GM12878 (cell line): Measurements from ENCODE around the gene RPL7A. TPM values are rescaled to one million over a fixed set of nuclear protein-coding genes. Genes with fewer than 3 reads are reported as not detected.

Experiments
- ATAC-seq: fragments of 200-7000 bp; cut with Tn5 transposase; 3 replicates; pipeline ENCODE4 v1.9.1; 2020; ENCODE audit warnings: mild to moderate bottlenecking, moderate library complexity
- BruUV-seq: library from RNA; stranded (reverse); fragments of 400-500 nt; replicated peaks from 2 replicates; lab custom pipeline; 2021; lab: Mats Ljungman, UMichigan
- CTCF ChIA-PET: fragments of 300-600 bp; sonication (Branson Sonifier 250); formaldehyde crosslinking; extraction: SDS; loops from one replicate; lab custom pipeline; 2021; ENCODE audit warnings: inconsistent platforms; lab: Yijun Ruan, JAX
- POLR2A ChIA-PET: fragments of 350-600 bp; formaldehyde crosslinking; extraction: SDS; loops from one replicate; lab custom pipeline; 2021; ENCODE audit warnings: inconsistent platforms; lab: Charles Lee
- RAD21 ChIA-PET: fragments of 300-600 bp; sonication (Branson Sonifier 250); formaldehyde crosslinking; loops from one replicate; lab custom pipeline; 2023; ENCODE audit warnings: antibody characterized with exemption; ENCODE audit not compliant: unreplicated experiment; lab: Charles Lee
- SMC1A ChIA-PET: fragments of 300-600 bp; sonication (Branson Sonifier 250); formaldehyde crosslinking; loops from one replicate; lab custom pipeline; 2023; ENCODE audit not compliant: unreplicated experiment, uncharacterized antibody; lab: Charles Lee
- DNase-seq: peaks from one replicate; pipeline ENCODE4 v3.0.0-alpha.2; 2011; ENCODE audit warnings: low read depth, low spot score
- FAIRE-seq: peaks from 3 replicates; lab custom pipeline; 2011; peaks lifted over from hg19 to GRCh38; lab: Jason Lieb, UNC
- H2AFZ ChIP-seq: 2 replicates; pipeline ENCODE4 v1.6.0; 2011; ENCODE audit warnings: low read depth, low read length, control low read depth; ENCODE audit not compliant: control insufficient read depth
- H3K27ac ChIP-seq: 2 replicates; pipeline ENCODE4 v1.5.1; 2011; ENCODE audit warnings: control low read depth; ENCODE audit not compliant: control insufficient read depth, insufficient read depth
- H3K27me3 ChIP-seq, 2 experiments: replicated peaks in 1 of 2; 2 replicates each; pipeline versions ENCODE4 v1.6.0 to v1.6.1; 2011; ENCODE audit warnings: low read length in 1 of 2; ENCODE audit not compliant: control insufficient read depth in 2 of 2, insufficient read depth in 2 of 2
- H3K36me3 ChIP-seq, 2 experiments: 2 replicates each; pipeline ENCODE4 v1.5.1; 2011; ENCODE audit warnings: low read length in 1 of 2; ENCODE audit not compliant: control insufficient read depth in 2 of 2, insufficient read depth in 2 of 2
- H3K4me1 ChIP-seq: 2 replicates; pipeline ENCODE4 v1.6.1; 2011; ENCODE audit warnings: mild to moderate bottlenecking, low read length, moderate library complexity, mixed read lengths; ENCODE audit not compliant: control insufficient read depth, insufficient read depth
- H3K4me2 ChIP-seq: 2 replicates; pipeline ENCODE4 v1.6.0; 2011; ENCODE audit warnings: control low read depth; ENCODE audit not compliant: control insufficient read depth, insufficient read depth
- H3K4me3 ChIP-seq: fragments of 200-600 bp; sonication (generic); 2 replicates; pipeline ENCODE4 v1.5.1; 2016
- H3K79me2 ChIP-seq: 2 replicates; pipeline ENCODE4 v1.6.0; 2011; ENCODE audit warnings: low read length; ENCODE audit not compliant: control insufficient read depth, insufficient read depth
- H3K9ac ChIP-seq: 2 replicates; pipeline ENCODE4 v1.8.0; 2011; ENCODE audit warnings: low read length, control low read depth, mixed read lengths; ENCODE audit not compliant: control insufficient read depth, insufficient read depth
- H3K9me3 ChIP-seq: replicated peaks from 3 replicates; pipeline ENCODE4 v1.5.1; 2011; ENCODE audit warnings: mild to moderate bottlenecking, low read length; ENCODE audit not compliant: control insufficient read depth, insufficient read depth
- H4K20me1 ChIP-seq: 2 replicates; pipeline ENCODE4 v1.6.0; 2011; ENCODE audit not compliant: control insufficient read depth, insufficient read depth
- ATF2 ChIP-seq: IDR thresholded peaks from 2 replicates; pipeline ENCODE4 v1.6.1; 2012; ENCODE audit warnings: low read length, inconsistent platforms
- ATF3 ChIP-seq: IDR thresholded peaks from 2 replicates; pipeline ENCODE4 v1.6.1; 2011; ENCODE audit warnings: low read depth, mild to moderate bottlenecking, low read length, moderate library complexity, borderline replicate concordance; ENCODE audit errors: extremely low read depth
- BACH1 ChIP-seq: fragments of 450-650 bp; IDR thresholded peaks from 2 replicates; pipeline ENCODE4 v1.6.1; 2017; ENCODE audit warnings: mild to moderate bottlenecking, borderline replicate concordance
- BCLAF1 ChIP-seq: fragments of 450-650 bp; IDR thresholded peaks from 2 replicates; pipeline ENCODE4 v1.6.1; 2017; ENCODE audit warnings: antibody characterized with exemption, mild to moderate bottlenecking, moderate library complexity
- CBFB ChIP-seq: IDR thresholded peaks from 2 replicates; pipeline ENCODE4 v1.6.1; 2016; ENCODE audit warnings: antibody characterized with exemption, low read depth
- E2F4 ChIP-seq: IDR thresholded peaks from 2 replicates; pipeline ENCODE4 v1.6.1; 2012; ENCODE audit warnings: low read depth, low read length, improper control_type of control experiment
- GABPA ChIP-seq: IDR thresholded peaks from 2 replicates; pipeline ENCODE4 v1.6.1; 2014; ENCODE audit warnings: antibody characterized with exemption, low read depth, mild to moderate bottlenecking, inconsistent platforms
- IRF3 ChIP-seq: fragments of 450-650 bp; IDR thresholded peaks from 2 replicates; pipeline ENCODE4 v1.6.1; 2014; ENCODE audit warnings: mild to moderate bottlenecking
- NRF1 ChIP-seq: conservative IDR thresholded peaks from 2 replicates; pipeline ENCODE4 v1.6.1; 2011; ENCODE audit warnings: mild to moderate bottlenecking, low read depth, low read length, improper control_type of control experiment
- POU2F2 ChIP-seq: IDR thresholded peaks from 3 replicates; pipeline ENCODE4 v1.6.1; 2011; ENCODE audit warnings: low read depth, mild to moderate bottlenecking, low read length, borderline replicate concordance
- RAD51 ChIP-seq: fragments of 450-650 bp; IDR thresholded peaks from 2 replicates; pipeline ENCODE4 v1.6.1; 2016; ENCODE audit warnings: moderate library complexity, mild to moderate bottlenecking, inconsistent platforms
- RCOR1 ChIP-seq: conservative IDR thresholded peaks from 2 replicates; pipeline ENCODE4 v1.6.1; 2012; ENCODE audit warnings: low read depth, low read length, improper control_type of control experiment
- SP1 ChIP-seq: IDR thresholded peaks from one replicate; pipeline ENCODE4 v1.6.1; 2011; ENCODE audit warnings: low read depth, low read length
- YY1 ChIP-seq: IDR thresholded peaks from 2 replicates; pipeline ENCODE4 v1.6.1; 2011; ENCODE audit warnings: low read depth, mild to moderate bottlenecking, low read length
- ZBED1 ChIP-seq: IDR thresholded peaks from 2 replicates; pipeline ENCODE4 v1.6.1; 2016; ENCODE audit warnings: borderline replicate concordance
- WGBS: methylation state at CpG from one replicate; pipeline ENCODE4 v1.1.6; 2016; ENCODE audit warnings: low lambda C conversion rate; ENCODE audit not compliant: insufficient replicate concordance, insufficient coverage; ENCODE audit errors: missing lambda C conversion rate; 5-methylcytosine and 5-hydroxymethylcytosine counted together
- in situ Hi-C: fragments of 300-500 bp; cut with MboI; formaldehyde crosslinking; loops from 9 replicates; pipeline ENCODE4 v1.14.3; 2018; ENCODE audit warnings: mixed read lengths
- intact Hi-C: fragments of 100-400 bp; cut with micrococcal nuclease; formaldehyde crosslinking; loops from one replicate; pipeline ENCODE4 v1.14.2; 2022; ENCODE audit not compliant: unreplicated experiment
- polyA plus RNA-seq, 11 experiments: library from polyadenylated mRNA; depleted of rRNA in 4 of 11; unstranded in 6 of 11; stranded (reverse) in 5 of 11; fragments of >200 nt; fragmentation: Nextera tagmentation in 4 of 11; fragmentation: Illumina TruSeq in 1 of 11; extraction: Ambion mirVana in 4 of 11; extraction: Trizol in 1 of 11; gene quantifications; 1 replicate in 1 of 11; 2 replicates in 10 of 11; pipeline versions ENCODE4 v1.2.1 to v1.2.3, GENCODE V29; 2011 to 2016; ENCODE audit warnings: inconsistent platforms in 2 of 11, missing spikeins in 2 of 11, low read depth in 1 of 11
- total RNA-seq, 4 experiments: library from RNA; depleted of rRNA in 3 of 4; stranded (reverse); fragments of >200 nt in 3 of 4; fragmentation: Illumina TruSeq in 1 of 4; extraction: Trizol in 1 of 4; gene quantifications; 2 replicates each; pipeline versions ENCODE4 v1.2.1 to v1.2.3, GENCODE V29; 2013 to 2021

The RPL7A gene
- total and polyA plus RNA-seq, 10 of the 15 experiments (the other 5 are each of a cell fraction or from before 2014, with no cell fraction given) = 917 to 5,193 (median 3,326) TPM

GRCh38 chr9:133351526-133351907 is 3.5 kb downstream of the RPL7A start:
- ChIA-PET SMC1A (no interaction called here), CTCF (interaction anchor here (1.6 to 1.8 kb wide), 3 partner anchors 14 to 135 kb away, joined by 3 to 4 read pairs (median 3); no protein-coding TSS in a partner anchor)
- intact Hi-C loops = no loop called here

More at GRCh38 chr9:133351526-133351907, 3.5 kb downstream of the RPL7A start:
- TF ChIP-seq POU2F2 = no peak
- no peak for TF ChIP-seq ATF3
- TF ChIP-seq E2F4 = no peak
- no peak for TF ChIP-seq ATF2
- TF ChIP-seq RAD51 = no peak
- TF ChIP-seq YY1 = no peak
- TF ChIP-seq RCOR1 = no peak
- no peak for TF ChIP-seq SP1
- TF ChIP-seq GABPA = no peak
- peak; percentile 39; the same call in 1 of the 2 replicates for TF ChIP-seq CBFB
- 0 out of 2 replicates have a peak, but pooled peaks have one; percentile 16 for TF ChIP-seq ZBED1
- TF ChIP-seq BACH1 = no peak
- no peak for TF ChIP-seq BCLAF1
- TF ChIP-seq IRF3 = no peak
- TF ChIP-seq NRF1 = no peak
- TF ChIP-seq, all 136 proteins: peak for 2
- H3K9me3 ChIP-seq = no peaks in the 10 kb centered on the region
- no peak overlapping the region for H3K4me2 ChIP-seq
- FAIRE-seq (no peak), ATAC-seq (no peak), DNase-seq (no peak)
- no TSS peak for BruUV-seq
- H3K36me3 ChIP-seq = peaks cover 22 to 43% of the 10 kb centered on the region in 2 experiments
- no peaks in the 10 kb centered on the region; the same call in 1 of the 2 replicates for H4K20me1 ChIP-seq
- 100% methylated on average over 3 of the region's 3 CpGs for WGBS
- POLR2A ChIA-PET = interaction anchor here (0.7 to 0.9 kb wide), 2 partner anchors 19 to 112 kb away, joined by 3 to 4 read pairs; no protein-coding TSS in a partner anchor
- H3K27ac ChIP-seq = no peak overlapping the region
- RAD21 ChIA-PET = no interaction called here
- H3K9ac ChIP-seq = no peak overlapping the region
- no peak overlapping the region for H2AFZ ChIP-seq
- in situ Hi-C loops = no loop called here
- H3K4me1 ChIP-seq = peaks cover 7% of the 10 kb centered on the region; the same call in 1 of the 2 replicates
- no peaks in the 10 kb centered on the region for H3K27me3 ChIP-seq
- no peak overlapping the region for H3K4me3 ChIP-seq
- peaks cover 48% of the 10 kb centered on the region for H3K79me2 ChIP-seq
